Measurements from ENCODE around the gene ZNF441.

GRCh38 chr19:11780431-11781020 is 13.7 kb downstream of the ZNF441 start:
- TF ChIP-seq CTCF (conservative IDR thresholded peaks at IDR 0.05; ENCODE audit: low read length) (no peak), EZH2phosphoT487 (IDR thresholded peaks at IDR 0.05; ENCODE audit: borderline replicate concordance) (no peak)

All from Loucy (cell line).